KMS-11 (cell line): Measurements from ENCODE around the gene FNBP1.

Source experiments
- H2AFZ ChIP-seq: fragments of 200-600 bp; sonication (generic); 2 replicates; pipeline ENCODE4 v1.6.1; 2016; ENCODE audit warnings: antibody characterized with exemption, mixed run types, low read depth
- H3K27ac ChIP-seq: fragments of 200-600 bp; sonication (generic); 2 replicates; pipeline ENCODE4 v1.6.1; 2016; ENCODE audit warnings: mild to moderate bottlenecking, mixed run types
- H3K27me3 ChIP-seq: fragments of 200-600 bp; sonication (generic); 2 replicates; pipeline ENCODE4 v1.6.1; 2017; ENCODE audit warnings: mild to moderate bottlenecking, low read depth, mixed run types, moderate library complexity; ENCODE audit not compliant: insufficient read depth
- H3K36me3 ChIP-seq: fragments of 200-600 bp; sonication (generic); 2 replicates; pipeline ENCODE4 v1.6.1; 2017; ENCODE audit warnings: mild to moderate bottlenecking, mixed run types; ENCODE audit not compliant: insufficient read depth
- H3K4me1 ChIP-seq: fragments of 200-600 bp; sonication (generic); 2 replicates; pipeline ENCODE4 v1.6.1; 2016; ENCODE audit warnings: mild to moderate bottlenecking, low read depth, mixed run types; ENCODE audit not compliant: poor library complexity, severe bottlenecking
- H3K4me2 ChIP-seq: fragments of 200-600 bp; sonication (generic); 2 replicates; pipeline ENCODE4 v1.7.0; 2016; ENCODE audit warnings: mild to moderate bottlenecking, mixed run types
- H3K4me3 ChIP-seq: fragments of 200-600 bp; sonication (generic); IDR thresholded peaks from 2 replicates; pipeline ENCODE4 v1.6.1; 2017; ENCODE audit warnings: low read depth, low read length, mixed read lengths; ENCODE audit not compliant: insufficient read depth
- H3K79me2 ChIP-seq: fragments of 200-600 bp; sonication (generic); 2 replicates; pipeline ENCODE4 v1.6.1; 2016; ENCODE audit warnings: low read depth, mixed run types; ENCODE audit not compliant: insufficient read depth
- H3K9ac ChIP-seq: fragments of 200-600 bp; sonication (generic); 2 replicates; pipeline ENCODE4 v1.6.1; 2016; ENCODE audit warnings: mild to moderate bottlenecking, mixed run types
- H4K20me1 ChIP-seq: fragments of 200-600 bp; sonication (generic); 2 replicates; pipeline ENCODE4 v1.6.1; 2016; ENCODE audit warnings: mild to moderate bottlenecking, mixed run types; ENCODE audit not compliant: insufficient read depth
- TF ChIP-seq, protein P1 (sequence below): fragments of 200-600 bp; sonication (generic); conservative IDR thresholded peaks from 2 replicates; pipeline ENCODE4 v1.6.1; 2017; ENCODE audit warnings: low read depth, mild to moderate bottlenecking, antibody characterized with exemption, low read length, moderate library complexity, mixed read lengths

FNBP1 gene

GRCh38 chr9:129936222-129936621 lies 106.8 kb downstream of the FNBP1 start:
- Histone ChIP-seq H3K9ac (no peak overlapping the region), H3K4me2 (no peak overlapping the region), H4K20me1 (no peaks in the 10 kb centered on the region), H3K4me1 (peaks cover 29% of the 10 kb centered on the region), H3K27me3 (no peaks in the 10 kb centered on the region), H3K27ac (no peak overlapping the region), H3K4me3 (no peak overlapping the region), H3K36me3 (no peaks in the 10 kb centered on the region), H3K79me2 (no peaks in the 10 kb centered on the region), H2AFZ (no peak overlapping the region)
- TF ChIP-seq, protein P1, sequence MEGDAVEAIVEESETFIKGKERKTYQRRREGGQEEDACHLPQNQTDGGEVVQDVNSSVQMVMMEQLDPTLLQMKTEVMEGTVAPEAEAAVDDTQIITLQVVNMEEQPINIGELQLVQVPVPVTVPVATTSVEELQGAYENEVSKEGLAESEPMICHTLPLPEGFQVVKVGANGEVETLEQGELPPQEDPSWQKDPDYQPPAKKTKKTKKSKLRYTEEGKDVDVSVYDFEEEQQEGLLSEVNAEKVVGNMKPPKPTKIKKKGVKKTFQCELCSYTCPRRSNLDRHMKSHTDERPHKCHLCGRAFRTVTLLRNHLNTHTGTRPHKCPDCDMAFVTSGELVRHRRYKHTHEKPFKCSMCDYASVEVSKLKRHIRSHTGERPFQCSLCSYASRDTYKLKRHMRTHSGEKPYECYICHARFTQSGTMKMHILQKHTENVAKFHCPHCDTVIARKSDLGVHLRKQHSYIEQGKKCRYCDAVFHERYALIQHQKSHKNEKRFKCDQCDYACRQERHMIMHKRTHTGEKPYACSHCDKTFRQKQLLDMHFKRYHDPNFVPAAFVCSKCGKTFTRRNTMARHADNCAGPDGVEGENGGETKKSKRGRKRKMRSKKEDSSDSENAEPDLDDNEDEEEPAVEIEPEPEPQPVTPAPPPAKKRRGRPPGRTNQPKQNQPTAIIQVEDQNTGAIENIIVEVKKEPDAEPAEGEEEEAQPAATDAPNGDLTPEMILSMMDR, result no peak

DNA sequence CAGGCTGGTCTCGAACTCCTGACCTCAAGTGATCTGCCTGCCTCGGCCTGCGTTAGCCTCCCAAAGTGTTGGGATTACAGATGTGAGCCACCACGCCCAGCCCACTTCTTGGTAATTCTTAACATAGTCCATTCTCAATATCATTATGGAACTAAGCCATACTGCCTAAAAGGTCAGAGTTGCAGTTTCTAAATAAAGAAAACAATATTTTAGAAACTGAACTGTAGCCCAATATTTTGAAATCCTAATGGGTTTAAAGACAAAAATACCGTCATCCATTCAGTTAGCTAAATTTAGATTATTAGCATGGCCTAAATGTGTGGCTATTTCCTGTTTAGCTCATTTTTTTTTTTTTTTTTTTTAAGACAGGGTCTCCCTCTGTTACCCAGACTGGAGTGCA lies 108.2 kb downstream of the FNBP1 start:
- H3K27ac ChIP-seq, result no peak overlapping the region
- no peaks in the 10 kb centered on the region for H3K79me2 ChIP-seq
- H3K4me1 ChIP-seq, result peaks cover 29% of the 10 kb centered on the region
- no peaks in the 10 kb centered on the region for H4K20me1 ChIP-seq
- no peak overlapping the region for H2AFZ ChIP-seq
- no peak overlapping the region for H3K9ac ChIP-seq
- no peaks in the 10 kb centered on the region for H3K36me3 ChIP-seq
- H3K27me3 ChIP-seq, result no peaks in the 10 kb centered on the region
- no peak overlapping the region for H3K4me3 ChIP-seq
- no peak overlapping the region for H3K4me2 ChIP-seq
- TF ChIP-seq, protein P1, result no peak

- Histone ChIP-seq H3K4me2 (no peak overlapping the region), H4K20me1 (no peaks in the 10 kb centered on the region), H2AFZ (no peak overlapping the region), H3K4me1 (peaks cover 29% of the 10 kb centered on the region), H3K27ac (no peak overlapping the region), H3K4me3 (no peak overlapping the region), H3K27me3 (no peaks in the 10 kb centered on the region), H3K36me3 (no peaks in the 10 kb centered on the region), H3K79me2 (no peaks in the 10 kb centered on the region), H3K9ac (no peak overlapping the region)
- TF ChIP-seq, protein P1, result no peak
These were observed 108.9 kb downstream of the FNBP1 start for GRCh38 chr9:129934041-129934591.

DNA sequence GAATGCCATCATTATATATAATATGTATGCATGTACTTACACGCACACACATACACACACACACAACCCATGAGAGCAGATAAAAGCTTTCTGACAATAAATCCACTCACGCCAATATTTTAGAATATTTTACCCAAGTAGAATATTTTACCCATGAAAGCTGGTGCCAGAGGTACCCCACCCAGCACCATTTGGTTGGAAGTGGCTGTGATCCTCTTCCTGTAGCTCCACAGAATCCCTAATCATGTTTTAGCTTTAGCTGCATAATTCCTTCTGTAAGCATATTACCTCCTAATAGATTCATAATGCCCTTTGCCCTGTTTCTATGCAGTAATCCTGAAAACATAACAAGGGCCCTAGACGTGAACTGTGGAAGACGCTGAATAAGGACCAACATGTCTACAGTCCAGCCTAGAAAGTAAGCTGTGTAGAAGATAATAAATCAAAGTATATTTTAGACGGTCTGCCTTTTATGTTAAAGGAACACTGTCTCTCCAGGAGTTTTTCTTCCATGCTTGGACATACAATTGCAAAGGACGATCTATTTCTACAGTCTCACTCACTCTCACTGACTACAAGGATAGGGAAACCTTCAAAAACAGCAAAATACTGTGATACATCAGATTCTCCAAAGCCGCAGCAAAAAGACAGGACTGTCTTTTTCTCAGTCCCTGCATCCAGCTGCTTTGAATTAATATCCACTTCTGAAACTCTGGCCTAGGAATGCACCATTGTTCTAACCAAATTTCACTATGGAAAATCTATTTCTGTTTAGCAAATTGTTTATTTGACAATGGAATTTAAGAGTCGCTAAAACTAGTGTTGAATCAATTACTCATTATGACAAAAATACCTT lies 109.6 kb downstream of the FNBP1 start:
- no peak overlapping the region for H3K4me2 ChIP-seq
- no peaks in the 10 kb centered on the region for H3K36me3 ChIP-seq
- H3K4me3 ChIP-seq, result no peak overlapping the region
- H3K27ac ChIP-seq, result no peak overlapping the region
- H3K9ac ChIP-seq, result no peak overlapping the region
- no peaks in the 10 kb centered on the region for H3K79me2 ChIP-seq
- H3K4me1 ChIP-seq, result peaks cover 29% of the 10 kb centered on the region
- H3K27me3 ChIP-seq, result no peaks in the 10 kb centered on the region
- no peaks in the 10 kb centered on the region for H4K20me1 ChIP-seq
- TF ChIP-seq, protein P1, result no peak
- H2AFZ ChIP-seq, result no peak overlapping the region
